Keratinocyte (primary cell): ENCODE measurements around the gene IFT122. TPM values are rescaled to one million over a fixed set of nuclear protein-coding genes. Genes with fewer than 3 reads are reported as not detected.

ENCODE experiments used
- DNase-seq: peaks from one replicate; pipeline ENCODE4 v3.0.0-alpha.2; 2011; ENCODE audit warnings: low read depth, missing footprints, low spot score
- FAIRE-seq: peaks from 2 replicates; lab custom pipeline; 2011; peaks lifted over from hg19 to GRCh38; lab: Jason Lieb, UNC
- H2AFZ ChIP-seq: 2 replicates; pipeline ENCODE4 v1.6.0; 2012; ENCODE audit warnings: low read length, control low read depth, inconsistent platforms; ENCODE audit not compliant: control insufficient read depth
- H3K27ac ChIP-seq: 2 replicates; pipeline ENCODE4 v1.5.1; 2011; ENCODE audit warnings: low read length; ENCODE audit not compliant: control insufficient read depth, insufficient read depth
- H3K27me3 ChIP-seq: 3 replicates; pipeline ENCODE4 v1.6.0; 2011; ENCODE audit warnings: low read length; ENCODE audit not compliant: control insufficient read depth, insufficient read depth; ENCODE audit errors: extremely low read depth
- H3K36me3 ChIP-seq, 2 experiments: 2 replicates in 1 of 2; 3 replicates in 1 of 2; pipeline ENCODE4 v1.5.1; 2011; ENCODE audit warnings: low read length in 2 of 2, mild to moderate bottlenecking in 1 of 2; ENCODE audit not compliant: control insufficient read depth in 2 of 2, insufficient read depth in 2 of 2; ENCODE audit errors: extremely low read depth in 1 of 2
- H3K4me1 ChIP-seq: 3 replicates; pipeline ENCODE4 v1.5.1; 2011; ENCODE audit warnings: low read length; ENCODE audit not compliant: control insufficient read depth, insufficient read depth; ENCODE audit errors: extremely low read depth
- H3K4me2 ChIP-seq: 3 replicates; pipeline ENCODE4 v1.6.0; 2011; ENCODE audit warnings: low read depth, low read length; ENCODE audit not compliant: control insufficient read depth, insufficient read depth; ENCODE audit errors: extremely low read depth
- H3K4me3 ChIP-seq, 3 experiments: fragments of 200-600 bp in 1 of 3; sonication (generic) in 1 of 3; 2 replicates in 2 of 3; 3 replicates in 1 of 3; pipeline ENCODE4 v1.5.1; 2011 to 2016; ENCODE audit warnings: low read length in 3 of 3, mild to moderate bottlenecking in 3 of 3, control low read depth in 2 of 3, inconsistent platforms in 1 of 3, low read depth in 1 of 3, mixed read lengths in 1 of 3, mixed run types in 1 of 3, moderate library complexity in 1 of 3; ENCODE audit not compliant: control insufficient read depth in 2 of 3, insufficient read depth in 2 of 3; ENCODE audit errors: extremely low read depth in 1 of 3
- H3K79me2 ChIP-seq: 2 replicates; pipeline ENCODE4 v1.6.0; 2012; ENCODE audit warnings: low read length; ENCODE audit not compliant: control insufficient read depth, insufficient read depth
- H3K9ac ChIP-seq: 3 replicates; pipeline ENCODE4 v1.6.0; 2011; ENCODE audit warnings: low read length; ENCODE audit not compliant: control insufficient read depth, insufficient read depth; ENCODE audit errors: extremely low read depth
- H3K9me1 ChIP-seq: 3 replicates; pipeline ENCODE4 v1.6.0; 2011; ENCODE audit warnings: low read length; ENCODE audit not compliant: control insufficient read depth, insufficient read depth; ENCODE audit errors: extremely low read depth
- H3K9me3 ChIP-seq: 2 replicates; pipeline ENCODE4 v1.5.1; 2012; ENCODE audit warnings: low read depth, low read length; ENCODE audit not compliant: control insufficient read depth
- H4K20me1 ChIP-seq: 3 replicates; pipeline ENCODE4 v1.6.0; 2011; ENCODE audit warnings: low read length; ENCODE audit not compliant: control insufficient read depth, insufficient read depth; ENCODE audit errors: extremely low read depth
- CTCF ChIP-seq, 3 experiments: IDR thresholded peaks in 1 of 3; conservative IDR thresholded peaks in 1 of 3; optimal IDR thresholded peaks in 1 of 3; 2 replicates in 2 of 3; 3 replicates in 1 of 3; pipeline versions ENCODE3 to v1.5.1; 2011; ENCODE audit warnings: low read length in 3 of 3, mild to moderate bottlenecking in 3 of 3, moderate library complexity in 2 of 3, control low read depth in 1 of 3, inconsistent platforms in 1 of 3; ENCODE audit not compliant: insufficient read depth in 2 of 3; ENCODE audit errors: extremely low read depth in 1 of 3
- EZH2 ChIP-seq: IDR thresholded peaks from one replicate; pipeline ENCODE4 v1.6.1; 2012; ENCODE audit warnings: inconsistent platforms, mild to moderate bottlenecking, low read length, moderate library complexity
- dilution Hi-C: fragments of 300-500 bp; cut with MboI; formaldehyde crosslinking; loops from one replicate; pipeline ENCODE4 v1.7.0; 2020; ENCODE audit warnings: low sequenced_read_pairs; ENCODE audit not compliant: extremely low pct_ligation_motif_present
- polyA plus RNA-seq, 5 experiments: library from polyadenylated mRNA; depleted of rRNA in 3 of 5; stranded (reverse) in 3 of 5; stranded (forward) in 1 of 5; unstranded in 1 of 5; fragments of >200 nt; gene quantifications; 1 replicate in 1 of 5; 2 replicates in 3 of 5; 3 replicates in 1 of 5; pipeline versions ENCODE4 v1.2.1 to v1.2.3, GENCODE V29; 2011 to 2012; ENCODE audit warnings: missing spikeins in 2 of 5, low read depth in 1 of 5, low replicate concordance in 1 of 5

Gene IFT122
- polyA plus RNA-seq, 1 donor (not counting 4 experiments of a cell fraction or from before 2014, with no cell fraction given): 7.1 TPM

- H3K9ac ChIP-seq: no peak overlapping the region
- no peak overlapping the region for H2AFZ ChIP-seq
- H3K4me1 ChIP-seq: no peaks in the 10 kb centered on the region
- no peak for TF ChIP-seq CTCF (optimal IDR thresholded peaks at IDR 0.05 in 1 of 3, IDR thresholded peaks at IDR 0.05 in 1 of 3, conservative IDR thresholded peaks at IDR 0.05 in 1 of 3; ENCODE audit: extremely low read depth in 1 of 3, insufficient read depth in 2 of 3, low read length in 3 of 3)
- no peak for TF ChIP-seq EZH2
- DNase-seq (no peak), FAIRE-seq (no peak)
- peaks cover 1% of the 10 kb centered on the region for H3K79me2 ChIP-seq
- no peak overlapping the region for H3K4me2 ChIP-seq
- no peaks in the 10 kb centered on the region for H3K36me3 ChIP-seq
- H4K20me1 ChIP-seq: no peaks in the 10 kb centered on the region
- no peak overlapping the region for H3K4me3 ChIP-seq
- no peak overlapping the region for H3K27ac ChIP-seq
- no peaks in the 10 kb centered on the region for H3K27me3 ChIP-seq
- no peaks in the 10 kb centered on the region for H3K9me3 ChIP-seq
- H3K9me1 ChIP-seq: no peaks in the 10 kb centered on the region
- dilution Hi-C loops: no loop called here
These were observed 35.9 kb upstream of the IFT122 start for GRCh38 chr3:129404130-129404529.

- H3K9ac ChIP-seq: no peak overlapping the region
- no peaks in the 10 kb centered on the region for H3K9me3 ChIP-seq
- H3K4me3 ChIP-seq: no peak overlapping the region
- no peaks in the 10 kb centered on the region for H3K9me1 ChIP-seq
- no peaks in the 10 kb centered on the region for H4K20me1 ChIP-seq
- H3K36me3 ChIP-seq: no peaks in the 10 kb centered on the region
- FAIRE-seq (no peak), DNase-seq (no peak)
- no peak overlapping the region for H3K4me2 ChIP-seq
- H3K4me1 ChIP-seq: no peaks in the 10 kb centered on the region
- H3K27ac ChIP-seq: no peak overlapping the region
- no peaks in the 10 kb centered on the region for H3K27me3 ChIP-seq
- dilution Hi-C loops: no loop called here
- no peak overlapping the region for H2AFZ ChIP-seq
- no peaks in the 10 kb centered on the region for H3K79me2 ChIP-seq
- TF ChIP-seq CTCF (optimal IDR thresholded peaks at IDR 0.05 in 1 of 3, IDR thresholded peaks at IDR 0.05 in 1 of 3, conservative IDR thresholded peaks at IDR 0.05 in 1 of 3; ENCODE audit: extremely low read depth in 1 of 3, insufficient read depth in 2 of 3, low read length in 3 of 3) (no peak), EZH2 (no peak)
These were observed 35.4 kb upstream of the IFT122 start for GRCh38 chr3:129404610-129405009.
